ENCODE measurements around the gene HOXC5. TPM values are rescaled to one million over a fixed set of nuclear protein-coding genes. Genes with fewer than 3 reads are reported as not detected.

Gene HOXC5
- total RNA-seq, 5 donors from 2014 or later (not counting 1 experiment from before 2014, with no cell fraction given), result not detected

DNA sequence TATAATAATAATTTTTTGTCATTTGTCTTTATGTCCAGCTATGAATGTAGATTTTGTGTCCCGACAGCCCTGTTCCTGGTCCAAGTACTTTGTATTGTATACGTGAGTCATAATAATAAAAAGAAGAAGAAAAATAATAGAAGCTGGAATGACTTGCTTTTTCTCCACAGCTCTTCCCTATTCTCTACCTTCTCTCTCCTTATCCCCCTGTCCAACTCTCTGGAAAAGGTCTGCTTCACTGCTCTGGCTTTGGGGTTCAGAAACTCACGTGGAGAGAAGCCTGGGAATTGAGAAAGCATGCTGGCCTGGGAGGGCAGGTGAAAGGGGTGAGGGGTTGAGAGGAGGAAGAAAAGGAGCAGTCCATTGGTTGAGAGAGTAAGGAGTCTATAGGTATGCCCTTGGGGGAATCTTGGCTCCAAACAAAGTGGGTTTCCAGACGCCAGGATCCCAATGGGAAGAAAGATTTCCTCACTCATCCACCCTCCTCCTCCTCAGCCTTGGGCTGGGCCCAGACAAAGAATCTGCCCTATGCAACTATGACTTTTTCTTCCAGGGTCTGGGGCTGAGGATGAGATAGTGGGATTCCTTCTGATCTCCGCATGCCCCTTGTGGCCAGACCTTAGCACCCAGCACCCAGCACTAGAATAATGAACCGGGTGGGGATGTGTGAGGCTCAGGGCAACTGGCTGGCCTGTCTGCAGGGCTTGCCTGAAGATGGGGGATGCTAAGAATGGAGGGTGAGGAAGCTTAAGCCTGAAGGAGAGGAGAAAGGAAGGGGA is 20.0 kb upstream of the HOXC5 start:
- no peak for ATAC-seq (replicated peaks in 1 of 4)
- Histone ChIP-seq H3K27ac (ENCODE audit: low read length) (no peak overlapping the region), H3K36me3 (ENCODE audit: control insufficient read depth in 2 of 2, extremely low read depth in 1 of 2, insufficient read depth in 1 of 2, low read length in 1 of 2) (no peaks in the 10 kb centered on the region), H3K27me3 (replicated peaks in 1 of 2; ENCODE audit: control insufficient read depth in 2 of 2, extremely low read depth in 1 of 2, insufficient read depth in 2 of 2, low read length in 1 of 2) (peaks cover 20 to 95% of the 10 kb centered on the region in 2 experiments), H3K4me3 (ENCODE audit: control insufficient read depth in 1 of 2, extremely low read depth in 1 of 2, low read length in 1 of 2) (no peak overlapping the region), H3K4me1 (ENCODE audit: control insufficient read depth in 1 of 2, extremely low read depth in 1 of 2, insufficient read depth in 2 of 2, low read length in 2 of 2) (peaks cover 0 to 50% of the 10 kb centered on the region in 2 experiments), H3K9me3 (no peaks in the 10 kb centered on the region)
- H3K4me1 Mint-ChIP-seq, result peaks cover 36 to 45% (median 40%) of the 10 kb centered on the region in 3 donors
- no peak for DNase-seq
- ChIA-PET POLR2A (interaction anchor here in 1 of 2 donors (0.6 kb wide), 1 partner anchor 312 kb away, joined by 10 read pairs; the partner anchor contains the start of gene COPZ1), CTCF (interaction anchor here in 1 of 2 donors (0.6 to 0.8 kb wide), 2 partner anchors 179 kb away, joined by 3 read pairs; no protein-coding TSS in a partner anchor)
- no peaks in the 10 kb centered on the region for H3K36me3 Mint-ChIP-seq
- H3K9me3 Mint-ChIP-seq, result no peaks in the 10 kb centered on the region
- no peak overlapping the region for H3K27ac Mint-ChIP-seq
- peaks cover 68 to 89% of the 10 kb centered on the region in 2 donors for H3K27me3 Mint-ChIP-seq
- no peak overlapping the region for H3K4me3 Mint-ChIP-seq
- WGBS (ENCODE audit: insufficient coverage), result 80% methylated on average over 1 of the region's 6 CpGs

DNA sequence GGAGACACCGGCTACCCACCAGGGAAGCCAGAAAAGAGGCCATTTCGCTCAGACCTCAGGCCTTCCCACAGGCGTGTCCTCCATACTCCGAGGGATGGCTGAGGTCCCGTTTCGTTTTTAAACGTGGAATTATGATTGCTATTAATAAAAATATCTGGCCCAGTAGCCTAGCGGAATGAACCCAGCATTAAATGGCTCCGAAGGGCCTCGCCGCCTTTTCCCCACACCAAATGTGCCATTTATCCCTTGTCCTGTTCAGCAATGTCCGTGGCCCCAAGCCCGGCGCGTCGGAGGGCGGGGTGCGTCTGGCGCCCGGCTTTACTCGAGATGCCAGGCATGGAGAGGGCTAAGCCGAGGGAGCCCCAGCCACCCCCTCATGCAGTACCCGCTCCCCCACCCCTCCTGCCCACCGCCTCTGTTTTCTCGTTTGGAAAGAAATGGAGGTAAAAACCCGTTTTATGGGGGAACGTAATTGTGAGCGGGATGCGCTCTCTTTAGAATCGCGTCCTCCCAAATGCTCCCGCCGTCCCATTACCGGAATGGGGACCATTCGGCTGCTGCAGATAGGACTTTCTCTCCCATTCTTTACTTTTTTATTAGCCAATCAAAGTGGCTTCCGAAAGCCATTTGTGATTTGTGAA is 18.4 kb upstream of the HOXC5 start:
- H3K36me3 ChIP-seq (ENCODE audit: control insufficient read depth in 2 of 2, extremely low read depth in 1 of 2, insufficient read depth in 1 of 2, low read length in 1 of 2), result no peaks in the 10 kb centered on the region
- H3K4me3 ChIP-seq (ENCODE audit: control insufficient read depth in 1 of 2, extremely low read depth in 1 of 2, low read length in 1 of 2), result no peak overlapping the region
- H3K4me1 ChIP-seq (ENCODE audit: control insufficient read depth in 1 of 2, extremely low read depth in 1 of 2, insufficient read depth in 2 of 2, low read length in 2 of 2), result peaks cover 5 to 51% of the 10 kb centered on the region in 2 experiments
- no peak overlapping the region for H3K27ac ChIP-seq (ENCODE audit: low read length)
- Mint-ChIP-seq H3K27me3 (peaks cover 60 to 88% of the 10 kb centered on the region in 2 donors), H3K4me3 (peak overlapping the region in 1 of 3 donors; percentile 51), H3K4me1 (peaks cover 31 to 43% (median 40%) of the 10 kb centered on the region in 3 donors), H3K9me3 (no peaks in the 10 kb centered on the region), H3K27ac (peak overlapping the region in 1 of 2 donors; percentile 32), H3K36me3 (no peaks in the 10 kb centered on the region)
- no peaks in the 10 kb centered on the region for H3K9me3 ChIP-seq
- POLR2A ChIA-PET, result no interaction called here
- WGBS (ENCODE audit: insufficient coverage), result 20% methylated on average over 7 of the region's 36 CpGs
- peaks cover 15 to 94% of the 10 kb centered on the region in 2 experiments for H3K27me3 ChIP-seq (replicated peaks in 1 of 2; ENCODE audit: control insufficient read depth in 2 of 2, extremely low read depth in 1 of 2, insufficient read depth in 2 of 2, low read length in 1 of 2)
- CTCF ChIA-PET, result interaction anchor here in 1 of 2 donors (0.6 kb wide), 1 partner anchor 15 kb away, joined by 3 read pairs; the partner anchor contains the start of gene HOXC9
- ATAC-seq (replicated peaks in 1 of 4) (no peak), DNase-seq (no peak)

DNA sequence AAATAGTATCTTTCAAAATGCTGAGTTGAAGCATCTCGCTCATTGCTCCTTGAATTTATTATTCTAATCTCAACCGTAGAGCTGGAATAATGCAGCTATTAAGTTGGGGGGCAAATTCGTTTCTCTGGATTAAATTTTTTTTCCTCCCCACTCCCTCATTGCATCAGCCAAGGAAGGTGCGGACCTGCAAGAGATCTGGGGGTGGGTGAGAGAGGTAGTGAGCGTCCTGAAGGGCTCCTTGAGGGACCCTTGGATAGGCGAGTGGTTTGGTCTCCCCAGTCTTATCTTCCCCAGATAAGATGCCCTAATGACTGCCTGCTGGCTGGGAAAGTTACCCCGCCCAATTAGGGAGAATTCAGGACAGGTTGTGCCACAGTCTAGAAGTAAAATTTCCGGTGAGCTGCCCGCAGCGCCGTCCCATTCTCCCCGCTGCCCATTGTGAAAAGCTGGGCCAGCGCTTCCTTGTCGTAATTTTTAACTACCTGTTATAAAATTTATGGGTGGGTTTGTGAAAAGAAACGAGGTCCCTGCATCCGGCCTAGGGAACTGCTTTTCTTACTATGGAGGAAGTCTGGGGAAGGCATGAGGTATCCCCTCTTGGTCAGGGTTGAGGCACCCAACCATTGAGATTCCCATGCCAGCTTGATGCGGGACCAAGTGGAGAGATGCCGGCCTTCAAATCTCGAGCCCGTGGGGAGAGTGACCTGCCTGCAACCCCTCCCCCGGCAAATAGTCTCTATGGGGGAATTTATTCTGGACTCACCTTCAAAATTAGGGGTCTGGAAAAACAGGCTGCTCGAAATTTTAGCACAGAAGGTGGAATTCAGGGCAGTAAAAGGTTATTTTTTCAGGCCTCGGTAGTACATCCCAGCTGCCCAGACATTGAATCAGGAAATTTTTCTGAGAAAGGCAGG is 17.6 kb upstream of the HOXC5 start:
- WGBS (ENCODE audit: insufficient coverage), result 17% methylated on average over 10 of the region's 23 CpGs
- H3K27me3 Mint-ChIP-seq, result peaks cover 61 to 88% of the 10 kb centered on the region in 2 donors
- Histone ChIP-seq H3K4me3 (ENCODE audit: control insufficient read depth in 1 of 2, extremely low read depth in 1 of 2, low read length in 1 of 2) (no peak overlapping the region), H3K4me1 (ENCODE audit: control insufficient read depth in 1 of 2, extremely low read depth in 1 of 2, insufficient read depth in 2 of 2, low read length in 2 of 2) (peaks cover 5 to 46% of the 10 kb centered on the region in 2 experiments), H3K27ac (ENCODE audit: low read length) (no peak overlapping the region), H3K36me3 (ENCODE audit: control insufficient read depth in 2 of 2, extremely low read depth in 1 of 2, insufficient read depth in 1 of 2, low read length in 1 of 2) (no peaks in the 10 kb centered on the region), H3K9me3 (no peaks in the 10 kb centered on the region), H3K27me3 (replicated peaks in 1 of 2; ENCODE audit: control insufficient read depth in 2 of 2, extremely low read depth in 1 of 2, insufficient read depth in 2 of 2, low read length in 1 of 2) (peaks cover 15 to 94% of the 10 kb centered on the region in 2 experiments)
- H3K9me3 Mint-ChIP-seq, result no peaks in the 10 kb centered on the region
- no peak for DNase-seq
- peaks cover 32 to 43% (median 38%) of the 10 kb centered on the region in 3 donors for H3K4me1 Mint-ChIP-seq
- no peaks in the 10 kb centered on the region for H3K36me3 Mint-ChIP-seq
- POLR2A ChIA-PET, result interaction anchor here in 1 of 2 donors (0.7 kb wide), 1 partner anchor 199 kb away, joined by 6 read pairs; no protein-coding TSS in a partner anchor
- CTCF ChIA-PET, result interaction anchor here in 1 of 2 donors (0.6 kb wide), 1 partner anchor 14 kb away, joined by 3 read pairs; no protein-coding TSS in a partner anchor
- peak overlapping the region in 1 of 3 donors; percentile 51 for H3K4me3 Mint-ChIP-seq
- no peak for ATAC-seq (replicated peaks in 1 of 4)
- H3K27ac Mint-ChIP-seq, result peak overlapping the region in 1 of 2 donors; percentile 32

DNA sequence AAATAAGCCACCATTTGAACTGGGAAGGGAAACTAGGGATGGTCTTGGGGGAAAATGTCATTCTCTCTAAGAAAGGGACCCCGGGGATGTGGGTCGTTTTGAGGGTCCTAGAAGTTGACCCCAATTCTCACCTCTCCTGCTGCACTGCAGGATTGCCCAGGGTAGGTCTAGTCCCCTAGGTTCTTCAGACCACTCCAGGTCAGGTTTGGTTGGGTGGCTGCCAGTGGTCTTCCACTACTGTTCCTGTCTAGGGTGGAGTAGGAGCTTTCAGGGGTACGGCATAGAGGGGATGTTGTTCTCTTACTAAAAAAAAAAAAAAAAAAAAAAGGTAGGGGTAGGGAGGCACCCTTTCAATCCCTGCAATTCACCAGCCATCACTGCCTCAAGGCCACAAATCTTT is 16.8 kb upstream of the HOXC5 start:
- ATAC-seq (replicated peaks in 1 of 4), result no peak
- H3K4me1 ChIP-seq (ENCODE audit: control insufficient read depth in 1 of 2, extremely low read depth in 1 of 2, insufficient read depth in 2 of 2, low read length in 2 of 2), result peaks cover 5 to 44% of the 10 kb centered on the region in 2 experiments
- Mint-ChIP-seq H3K9me3 (no peaks in the 10 kb centered on the region), H3K27me3 (peaks cover 57 to 86% of the 10 kb centered on the region in 2 donors), H3K4me1 (peaks cover 27 to 40% (median 33%) of the 10 kb centered on the region in 3 donors), H3K27ac (no peak overlapping the region), H3K36me3 (no peaks in the 10 kb centered on the region), H3K4me3 (no peak overlapping the region)
- DNase-seq, result no peak
- no peak overlapping the region for H3K4me3 ChIP-seq (ENCODE audit: control insufficient read depth in 1 of 2, extremely low read depth in 1 of 2, low read length in 1 of 2)
- ChIA-PET POLR2A (interaction anchor here in 1 of 2 donors (0.6 to 0.7 kb wide), 2 partner anchors 198 to 267 kb away, joined by 4 to 6 read pairs; no protein-coding TSS in a partner anchor), CTCF (interaction anchor here (0.6 to 2.3 kb wide), 3 partner anchors 174 to 309 kb away, joined by 3 to 9 read pairs (median 3); partner anchors contain the start of genes COPZ1 (in 1 of the 2) and SMUG1 (in 1 of the 2))
- H3K9me3 ChIP-seq, result no peaks in the 10 kb centered on the region
- H3K27ac ChIP-seq (ENCODE audit: low read length), result no peak overlapping the region
- peaks cover 15 to 93% of the 10 kb centered on the region in 2 experiments for H3K27me3 ChIP-seq (replicated peaks in 1 of 2; ENCODE audit: control insufficient read depth in 2 of 2, extremely low read depth in 1 of 2, insufficient read depth in 2 of 2, low read length in 1 of 2)
- no CpG with 5 or more reads among the region's 3 CpGs for WGBS (ENCODE audit: insufficient coverage)
- no peaks in the 10 kb centered on the region for H3K36me3 ChIP-seq (ENCODE audit: control insufficient read depth in 2 of 2, extremely low read depth in 1 of 2, insufficient read depth in 1 of 2, low read length in 1 of 2)

DNA sequence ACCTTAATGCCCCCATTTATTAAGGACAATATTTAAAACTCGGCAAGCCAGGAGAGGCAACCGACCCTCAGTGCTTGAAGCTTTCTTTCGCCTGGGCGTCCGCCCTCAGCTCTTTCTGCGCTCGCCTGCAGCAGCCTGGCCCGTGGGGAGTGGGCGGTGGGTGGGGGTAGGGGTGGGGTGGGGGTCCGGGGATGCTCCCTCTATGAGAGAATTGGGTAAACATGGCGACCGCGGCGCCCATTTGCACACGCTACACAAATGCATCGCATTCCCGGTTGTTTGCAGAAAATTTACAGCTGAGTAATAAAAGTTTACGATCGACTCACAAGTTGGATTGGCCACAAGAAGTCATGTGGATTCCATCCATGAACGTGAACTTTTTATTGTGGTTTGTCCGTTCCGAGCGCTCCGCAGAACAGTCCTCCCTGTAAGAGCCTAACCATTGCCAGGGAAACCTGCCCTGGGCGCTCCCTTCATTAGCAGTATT is 16.3 kb upstream of the HOXC5 start:
- DNase-seq (no peak), ATAC-seq (replicated peaks in 1 of 4) (no peak)

More for the DNA sequence above, 16.3 kb upstream of the HOXC5 start:
- Mint-ChIP-seq H3K4me1 (peaks cover 22 to 35% (median 28%) of the 10 kb centered on the region in 3 donors), H3K27me3 (peaks cover 57 to 86% of the 10 kb centered on the region in 2 donors), H3K27ac (no peak overlapping the region), H3K4me3 (peak overlapping the region in 1 of 3 donors; percentile 79), H3K36me3 (no peaks in the 10 kb centered on the region), H3K9me3 (no peaks in the 10 kb centered on the region)
- CTCF ChIA-PET, result interaction anchor here (0.6 to 2.3 kb wide), 3 partner anchors 173 to 309 kb away, joined by 3 to 9 read pairs (median 3); partner anchors contain the start of genes COPZ1 (in 1 of the 2) and SMUG1 (in 1 of the 2)
- 0% methylated on average over 3 of the region's 25 CpGs for WGBS (ENCODE audit: insufficient coverage)
- Histone ChIP-seq H3K36me3 (ENCODE audit: control insufficient read depth in 2 of 2, extremely low read depth in 1 of 2, insufficient read depth in 1 of 2, low read length in 1 of 2) (no peaks in the 10 kb centered on the region), H3K27ac (ENCODE audit: low read length) (no peak overlapping the region), H3K4me1 (ENCODE audit: control insufficient read depth in 1 of 2, extremely low read depth in 1 of 2, insufficient read depth in 2 of 2, low read length in 2 of 2) (peaks cover 5 to 43% of the 10 kb centered on the region in 2 experiments), H3K4me3 (ENCODE audit: control insufficient read depth in 1 of 2, extremely low read depth in 1 of 2, low read length in 1 of 2) (no peak overlapping the region), H3K9me3 (no peaks in the 10 kb centered on the region), H3K27me3 (replicated peaks in 1 of 2; ENCODE audit: control insufficient read depth in 2 of 2, extremely low read depth in 1 of 2, insufficient read depth in 2 of 2, low read length in 1 of 2) (peaks cover 12 to 93% of the 10 kb centered on the region in 2 experiments)
- POLR2A ChIA-PET, result interaction anchor here in 1 of 2 donors (0.6 to 0.7 kb wide), 2 partner anchors 197 to 266 kb away, joined by 4 to 6 read pairs; no protein-coding TSS in a partner anchor

All from T-cell (primary cell).